Measurements from ENCODE around the gene BTBD8.

The BTBD8 gene

GRCh38 chr1:92095874-92096273 lies 15.7 kb downstream of the BTBD8 start:
- Histone ChIP-seq H3K9me3 (ENCODE audit: control insufficient read depth, insufficient read depth, low read length) (no peaks in the 10 kb centered on the region), H3K4me3 (ENCODE audit: low read length) (no peak overlapping the region), H4K20me1 (ENCODE audit: control insufficient read depth, insufficient read depth, low read depth, low read length) (no peaks in the 10 kb centered on the region), H3K27ac (ENCODE audit: low read depth, low read length) (no peak overlapping the region), H3K36me3 (ENCODE audit: control insufficient read depth, low read length) (no peaks in the 10 kb centered on the region), H3F3A (ENCODE audit: control insufficient read depth, insufficient read depth) (no peaks in the 10 kb centered on the region), H3K27me3 (ENCODE audit: control insufficient read depth, low read length) (no peaks in the 10 kb centered on the region), H3K4me1 (ENCODE audit: control insufficient read depth, low read length) (no peaks in the 10 kb centered on the region), H3K79me2 (ENCODE audit: control insufficient read depth, low read length) (no peaks in the 10 kb centered on the region), H3K4me2 (ENCODE audit: low read length) (no peak overlapping the region), H3K9me2 (replicated peaks; ENCODE audit: control insufficient read depth, low read length) (no peaks in the 10 kb centered on the region)
- TF ChIP-seq EZH2phosphoT487 (IDR thresholded peaks at IDR 0.05; ENCODE audit: borderline replicate concordance, low read length) (no peak), CTCF (IDR thresholded peaks at IDR 0.05; ENCODE audit: low read depth, low read length, poor library complexity, severe bottlenecking) (no peak)

GRCh38 chr1:92096317-92096716 lies 16.2 kb downstream of the BTBD8 start:
- no peaks in the 10 kb centered on the region for H3K27me3 ChIP-seq (ENCODE audit: control insufficient read depth, low read length)

GRCh38 chr1:92105546-92106081 lies 25.5 kb downstream of the BTBD8 start:
- Histone ChIP-seq H3K4me3 (ENCODE audit: low read length) (no peak overlapping the region), H3K27me3 (ENCODE audit: control insufficient read depth, low read length) (no peaks in the 10 kb centered on the region), H3K27ac (ENCODE audit: low read depth, low read length) (no peak overlapping the region), H3K4me2 (ENCODE audit: low read length) (no peak overlapping the region), H3K79me2 (ENCODE audit: control insufficient read depth, low read length) (no peaks in the 10 kb centered on the region), H3K9me3 (ENCODE audit: control insufficient read depth, insufficient read depth, low read length) (no peaks in the 10 kb centered on the region; the same call in 1 of the 2 replicates), H3K9me2 (replicated peaks; ENCODE audit: control insufficient read depth, low read length) (no peaks in the 10 kb centered on the region), H3F3A (ENCODE audit: control insufficient read depth, insufficient read depth) (no peaks in the 10 kb centered on the region), H3K4me1 (ENCODE audit: control insufficient read depth, low read length) (no peaks in the 10 kb centered on the region), H4K20me1 (ENCODE audit: control insufficient read depth, insufficient read depth, low read depth, low read length) (no peaks in the 10 kb centered on the region), H3K36me3 (ENCODE audit: control insufficient read depth, low read length) (no peaks in the 10 kb centered on the region)
- no peak for TF ChIP-seq EZH2phosphoT487 (IDR thresholded peaks at IDR 0.05; ENCODE audit: borderline replicate concordance, low read length)
- TF ChIP-seq CTCF (IDR thresholded peaks at IDR 0.05; ENCODE audit: low read depth, low read length, poor library complexity, severe bottlenecking) = no peak

More at GRCh38 chr1:92096317-92096716, 16.2 kb downstream of the BTBD8 start:
- Histone ChIP-seq H3K36me3 (ENCODE audit: control insufficient read depth, low read length) (no peaks in the 10 kb centered on the region), H4K20me1 (ENCODE audit: control insufficient read depth, insufficient read depth, low read depth, low read length) (no peaks in the 10 kb centered on the region), H3K4me1 (ENCODE audit: control insufficient read depth, low read length) (no peaks in the 10 kb centered on the region), H3K79me2 (ENCODE audit: control insufficient read depth, low read length) (no peaks in the 10 kb centered on the region), H3K4me3 (ENCODE audit: low read length) (no peak overlapping the region), H3K9me3 (ENCODE audit: control insufficient read depth, insufficient read depth, low read length) (no peaks in the 10 kb centered on the region), H3K9me2 (replicated peaks; ENCODE audit: control insufficient read depth, low read length) (no peaks in the 10 kb centered on the region), H3K27ac (ENCODE audit: low read depth, low read length) (no peak overlapping the region), H3K4me2 (ENCODE audit: low read length) (no peak overlapping the region), H3F3A (ENCODE audit: control insufficient read depth, insufficient read depth) (no peaks in the 10 kb centered on the region)
- TF ChIP-seq CTCF (IDR thresholded peaks at IDR 0.05; ENCODE audit: low read depth, low read length, poor library complexity, severe bottlenecking) (no peak), EZH2phosphoT487 (IDR thresholded peaks at IDR 0.05; ENCODE audit: borderline replicate concordance, low read length) (no peak)

All from DOHH2 (cell line).